ENCODE data around the gene NR2F1. TPM values are rescaled to one million over a fixed set of nuclear protein-coding genes. Genes with fewer than 3 reads are reported as not detected.

NR2F1 gene
- total and polyA plus RNA-seq, 3 donors from 2014 or later = 16.0 to 22.7 (median 16.9) TPM

DNA sequence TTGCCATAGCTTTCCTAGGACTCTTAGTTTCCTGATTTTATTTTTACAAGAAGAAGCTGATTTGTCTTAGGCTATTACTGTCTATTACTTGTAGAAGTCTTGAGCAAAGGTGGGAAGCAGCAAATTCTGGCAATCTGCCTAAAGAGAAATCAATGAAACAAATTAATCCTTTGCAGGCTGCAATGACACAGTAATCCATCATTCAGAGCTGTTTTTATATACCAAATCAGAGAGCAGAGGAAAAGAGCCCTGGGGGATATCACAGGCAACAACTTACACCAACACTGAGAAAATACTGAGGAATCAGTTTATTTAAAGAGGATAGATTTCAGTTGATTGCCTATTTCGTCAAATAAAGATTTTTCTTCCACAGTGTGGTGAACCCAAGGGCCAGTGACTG is 15.6 kb upstream of the NR2F1 start:
- DNase-seq = no peak
- no peaks in the 10 kb centered on the region for H3K36me3 ChIP-seq (ENCODE audit: low read depth, missing control alignments)
- H3K27ac ChIP-seq = no peak overlapping the region
- no peak overlapping the region for H3K4me3 ChIP-seq
- no peaks in the 10 kb centered on the region for H3K27me3 ChIP-seq
- intact Hi-C loops (cut with DNase I; ENCODE audit: low total_unique reads) = no loop called here
- WGBS, 2 donors = 77 to 85% methylated on average over 1 of the region's 1 CpG
- no peaks in the 10 kb centered on the region for H3K4me1 ChIP-seq
- TF ChIP-seq POLR2A (IDR thresholded peaks at IDR 0.05) = no peak
- TF ChIP-seq, protein P1, sequence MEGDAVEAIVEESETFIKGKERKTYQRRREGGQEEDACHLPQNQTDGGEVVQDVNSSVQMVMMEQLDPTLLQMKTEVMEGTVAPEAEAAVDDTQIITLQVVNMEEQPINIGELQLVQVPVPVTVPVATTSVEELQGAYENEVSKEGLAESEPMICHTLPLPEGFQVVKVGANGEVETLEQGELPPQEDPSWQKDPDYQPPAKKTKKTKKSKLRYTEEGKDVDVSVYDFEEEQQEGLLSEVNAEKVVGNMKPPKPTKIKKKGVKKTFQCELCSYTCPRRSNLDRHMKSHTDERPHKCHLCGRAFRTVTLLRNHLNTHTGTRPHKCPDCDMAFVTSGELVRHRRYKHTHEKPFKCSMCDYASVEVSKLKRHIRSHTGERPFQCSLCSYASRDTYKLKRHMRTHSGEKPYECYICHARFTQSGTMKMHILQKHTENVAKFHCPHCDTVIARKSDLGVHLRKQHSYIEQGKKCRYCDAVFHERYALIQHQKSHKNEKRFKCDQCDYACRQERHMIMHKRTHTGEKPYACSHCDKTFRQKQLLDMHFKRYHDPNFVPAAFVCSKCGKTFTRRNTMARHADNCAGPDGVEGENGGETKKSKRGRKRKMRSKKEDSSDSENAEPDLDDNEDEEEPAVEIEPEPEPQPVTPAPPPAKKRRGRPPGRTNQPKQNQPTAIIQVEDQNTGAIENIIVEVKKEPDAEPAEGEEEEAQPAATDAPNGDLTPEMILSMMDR (IDR thresholded peaks at IDR 0.05) = no peak
- no peaks in the 10 kb centered on the region for H3K9me3 ChIP-seq

DNA sequence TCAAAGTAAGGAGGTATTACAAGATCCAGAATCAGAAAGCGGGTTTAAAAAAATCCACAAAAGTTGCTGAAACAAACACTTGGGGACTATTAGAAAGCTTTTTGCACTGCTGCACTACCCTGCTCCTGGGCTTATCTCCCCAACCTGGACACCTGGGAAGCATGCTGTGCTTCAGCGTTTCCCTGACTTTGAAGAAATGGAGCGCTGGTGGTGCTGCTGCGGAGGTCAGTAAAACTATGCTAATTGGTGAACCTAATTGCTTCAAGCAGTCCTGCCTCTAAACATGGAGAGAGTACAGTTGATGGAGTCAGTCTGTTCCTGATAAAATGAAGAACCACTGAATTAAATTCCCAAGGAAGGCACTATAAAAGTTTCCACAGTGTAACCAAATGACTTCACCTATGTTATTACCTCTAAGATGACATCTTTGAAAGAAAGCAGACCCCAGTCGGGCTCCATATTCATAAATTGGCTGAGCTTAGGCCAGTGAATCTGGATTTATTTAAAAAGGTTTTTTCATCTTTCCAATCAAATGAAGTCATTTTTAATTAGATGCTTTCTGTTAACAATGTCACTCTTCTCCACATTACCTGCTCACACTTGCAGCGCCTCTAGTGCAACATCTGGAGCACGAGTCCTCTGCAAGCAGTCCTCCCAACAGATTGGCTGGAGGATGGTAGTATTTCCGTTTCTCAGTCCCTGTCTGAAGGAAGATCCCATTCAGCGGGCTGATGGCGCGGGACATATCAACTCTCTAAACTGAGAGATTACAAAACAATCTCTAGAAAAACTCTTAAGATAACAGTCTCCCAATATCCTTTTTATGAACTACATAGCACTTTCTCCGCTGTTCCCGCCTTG is 13.5 kb upstream of the NR2F1 start:
- Histone ChIP-seq H3K27ac (no peak overlapping the region), H3K4me3 (peak overlapping the region; percentile 39 to 60), H3K36me3 (ENCODE audit: low read depth, missing control alignments) (no peaks in the 10 kb centered on the region), H3K9me3 (no peaks in the 10 kb centered on the region), H3K27me3 (no peaks in the 10 kb centered on the region), H3K4me1 (no peaks in the 10 kb centered on the region)
- intact Hi-C loops (cut with DNase I; ENCODE audit: low total_unique reads) = no loop called here
- no peak for DNase-seq
- WGBS, 2 donors = 54 to 59% methylated on average over 13 of the region's 13 CpGs
- TF ChIP-seq, protein P1 (IDR thresholded peaks at IDR 0.05) = no peak
- TF ChIP-seq POLR2A (IDR thresholded peaks at IDR 0.05) = no peak

GRCh38 chr5:93570294-93571113 is 12.5 kb upstream of the NR2F1 start:
- TF ChIP-seq POLR2A (IDR thresholded peaks at IDR 0.05) = no peak
- TF ChIP-seq, protein P1 (IDR thresholded peaks at IDR 0.05) = no peak
- intact Hi-C loops (cut with DNase I; ENCODE audit: low total_unique reads) = no loop called here
- Histone ChIP-seq H3K27ac (peak overlapping the region in 1 of 2 donors; percentile 2), H3K4me3 (peak overlapping the region; percentile 39 to 60), H3K27me3 (no peaks in the 10 kb centered on the region), H3K9me3 (no peaks in the 10 kb centered on the region), H3K36me3 (ENCODE audit: low read depth, missing control alignments) (no peaks in the 10 kb centered on the region), H3K4me1 (no peaks in the 10 kb centered on the region)
- DNase-seq = peak; percentile 59
- WGBS, 2 donors = 31 to 42% methylated on average over 23 to 41 of the region's 70 CpGs

DNA sequence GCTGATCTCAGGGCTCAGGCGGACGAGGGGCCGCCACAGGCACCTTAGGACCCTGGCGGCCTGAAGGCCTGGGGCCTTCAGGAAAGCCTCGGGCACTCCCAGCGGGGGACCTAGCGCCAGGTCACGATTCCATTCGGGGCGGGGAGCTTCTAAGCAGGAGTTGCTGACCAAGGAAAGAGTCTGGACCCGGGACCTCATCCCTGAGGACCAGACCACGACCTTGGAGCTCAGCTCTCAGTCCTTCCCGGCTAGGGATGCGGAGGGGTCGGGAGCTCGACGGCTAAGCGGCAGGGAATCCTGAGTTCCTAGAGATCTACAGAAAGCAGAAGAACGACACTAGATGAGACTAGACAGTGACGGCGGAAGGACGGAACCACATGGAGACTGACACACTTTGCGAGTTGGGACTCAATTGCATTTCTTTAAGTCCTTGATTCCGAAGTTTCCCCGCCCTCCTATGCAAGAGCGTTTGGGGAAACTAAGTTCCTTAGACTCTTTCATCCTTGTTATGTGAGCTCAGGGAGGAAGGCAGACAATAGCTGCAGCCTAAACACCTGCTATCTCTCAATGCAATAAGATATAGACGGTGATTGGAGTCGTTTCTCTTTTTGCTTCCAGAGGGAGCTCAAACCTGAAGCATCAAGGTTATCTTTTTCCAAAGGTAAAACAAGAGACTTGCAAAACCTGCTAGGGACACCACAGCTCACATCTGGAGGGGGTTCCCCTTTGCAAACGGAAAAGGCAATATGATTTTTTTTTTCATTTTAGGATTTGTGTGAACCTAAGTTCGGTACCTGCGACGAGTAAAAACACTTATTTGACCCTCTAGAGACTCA is 11.7 kb upstream of the NR2F1 start:
- no peak for TF ChIP-seq POLR2A (IDR thresholded peaks at IDR 0.05)
- Histone ChIP-seq H3K27me3 (no peaks in the 10 kb centered on the region), H3K27ac (no peak overlapping the region), H3K4me3 (peak overlapping the region; percentile 39 to 60), H3K9me3 (no peaks in the 10 kb centered on the region), H3K36me3 (ENCODE audit: low read depth, missing control alignments) (no peaks in the 10 kb centered on the region), H3K4me1 (no peaks in the 10 kb centered on the region)
- WGBS, 2 donors = 59 to 63% methylated on average over 28 to 32 of the region's 32 CpGs
- DNase-seq = no peak
- intact Hi-C loops (cut with DNase I; ENCODE audit: low total_unique reads) = no loop called here
